Measurements from ENCODE around the gene INPP5B.
A peak's percentile ranks its signal among the peaks of the same experiment; 100 is the strongest.

Gene INPP5B

GRCh38 chr1:37859507-37860345, 87.1 kb downstream of the INPP5B start, which contains the start of gene MTF1:
MTF1 (minus strand) TSS chr1:37859592; CDS start chr1:37857658, 1,934 bp downstream.
- peaks cover 2% of the 10 kb centered on the region for H3K36me3 ChIP-seq (replicated peaks; ENCODE audit: low read depth, low read length)
- TF ChIP-seq EZH2phosphoT487 (IDR thresholded peaks at IDR 0.05; ENCODE audit: low read depth) = no peak
- TF ChIP-seq, protein P1, sequence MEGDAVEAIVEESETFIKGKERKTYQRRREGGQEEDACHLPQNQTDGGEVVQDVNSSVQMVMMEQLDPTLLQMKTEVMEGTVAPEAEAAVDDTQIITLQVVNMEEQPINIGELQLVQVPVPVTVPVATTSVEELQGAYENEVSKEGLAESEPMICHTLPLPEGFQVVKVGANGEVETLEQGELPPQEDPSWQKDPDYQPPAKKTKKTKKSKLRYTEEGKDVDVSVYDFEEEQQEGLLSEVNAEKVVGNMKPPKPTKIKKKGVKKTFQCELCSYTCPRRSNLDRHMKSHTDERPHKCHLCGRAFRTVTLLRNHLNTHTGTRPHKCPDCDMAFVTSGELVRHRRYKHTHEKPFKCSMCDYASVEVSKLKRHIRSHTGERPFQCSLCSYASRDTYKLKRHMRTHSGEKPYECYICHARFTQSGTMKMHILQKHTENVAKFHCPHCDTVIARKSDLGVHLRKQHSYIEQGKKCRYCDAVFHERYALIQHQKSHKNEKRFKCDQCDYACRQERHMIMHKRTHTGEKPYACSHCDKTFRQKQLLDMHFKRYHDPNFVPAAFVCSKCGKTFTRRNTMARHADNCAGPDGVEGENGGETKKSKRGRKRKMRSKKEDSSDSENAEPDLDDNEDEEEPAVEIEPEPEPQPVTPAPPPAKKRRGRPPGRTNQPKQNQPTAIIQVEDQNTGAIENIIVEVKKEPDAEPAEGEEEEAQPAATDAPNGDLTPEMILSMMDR (IDR thresholded peaks at IDR 0.05; ENCODE audit: low read depth, low read length) = peak; percentile 74
- peak within 1 kb of the TSS; percentile 92 for H3K4me2 ChIP-seq (ENCODE audit: low read length)
- H3K79me2 ChIP-seq (ENCODE audit: low read length) = peaks cover 20% of the 10 kb centered on the region
- peak within 1 kb of the TSS; percentile 95 for H3K9ac ChIP-seq (ENCODE audit: low read length)
- peak within 1 kb of the TSS; percentile 73 for H3K27ac ChIP-seq (ENCODE audit: low read length)
- H3K4me3 ChIP-seq (ENCODE audit: low read length) = peak within 1 kb of the TSS; percentile 98
- H3K9me3 ChIP-seq (ENCODE audit: insufficient read depth, low read length) = no peaks in the 10 kb centered on the region
- peaks cover 13% of the 10 kb centered on the region for H3K4me1 ChIP-seq (ENCODE audit: low read length)
- peak within 1 kb of the TSS; percentile 61 for H2AFZ ChIP-seq (ENCODE audit: low read depth, low read length)
- no peaks in the 10 kb centered on the region for H4K20me1 ChIP-seq (ENCODE audit: insufficient read depth, low read length)
- H3K27me3 ChIP-seq (ENCODE audit: low read depth, low read length) = no peaks in the 10 kb centered on the region

GRCh38 chr1:37858931-37859506, 87.8 kb downstream of the INPP5B start:
- Histone ChIP-seq H3K4me2 (ENCODE audit: low read length) (peak overlapping the region; percentile 92), H3K4me1 (ENCODE audit: low read length) (peaks cover 13% of the 10 kb centered on the region), H3K9me3 (ENCODE audit: insufficient read depth, low read length) (no peaks in the 10 kb centered on the region), H3K9ac (ENCODE audit: low read length) (peak overlapping the region; percentile 95), H3K4me3 (ENCODE audit: low read length) (peak overlapping the region; percentile 98), H3K27me3 (ENCODE audit: low read depth, low read length) (no peaks in the 10 kb centered on the region), H2AFZ (ENCODE audit: low read depth, low read length) (peak overlapping the region; percentile 61), H4K20me1 (ENCODE audit: insufficient read depth, low read length) (no peaks in the 10 kb centered on the region), H3K27ac (ENCODE audit: low read length) (no peak overlapping the region), H3K79me2 (ENCODE audit: low read length) (peaks cover 20% of the 10 kb centered on the region), H3K36me3 (replicated peaks; ENCODE audit: low read depth, low read length) (peaks cover under 1% of the 10 kb centered on the region)
- no peak for TF ChIP-seq EZH2phosphoT487 (IDR thresholded peaks at IDR 0.05; ENCODE audit: low read depth)
- TF ChIP-seq, protein P1 (IDR thresholded peaks at IDR 0.05; ENCODE audit: low read depth, low read length) = no peak

DNA sequence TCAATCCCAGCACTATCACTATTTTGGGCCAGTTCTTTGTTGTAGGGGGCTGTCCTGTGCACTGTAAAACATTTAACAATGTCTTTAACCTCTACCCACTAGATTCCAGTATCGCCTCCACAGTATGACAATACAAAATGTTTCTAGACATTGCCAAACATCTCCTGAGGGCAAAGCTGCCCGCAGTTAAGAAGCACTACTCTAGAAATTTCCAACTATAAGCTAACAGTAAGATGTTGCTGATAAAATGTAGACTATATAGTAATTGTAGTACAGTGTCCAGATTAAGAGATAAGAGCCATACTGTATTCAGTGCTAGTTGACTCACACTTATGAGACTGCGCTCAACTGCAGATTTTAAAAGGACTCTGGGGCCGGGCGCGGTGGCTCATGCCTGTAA, 92.4 kb downstream of the INPP5B start:
- H3K9me3 ChIP-seq (ENCODE audit: insufficient read depth, low read length) = no peaks in the 10 kb centered on the region
- no peak for TF ChIP-seq EZH2phosphoT487 (IDR thresholded peaks at IDR 0.05; ENCODE audit: low read depth)
- TF ChIP-seq, protein P1 (IDR thresholded peaks at IDR 0.05; ENCODE audit: low read depth, low read length) = no peak
- peaks cover 56% of the 10 kb centered on the region for H3K79me2 ChIP-seq (ENCODE audit: low read length)
- H3K4me2 ChIP-seq (ENCODE audit: low read length) = no peak overlapping the region
- H3K36me3 ChIP-seq (replicated peaks; ENCODE audit: low read depth, low read length) = peaks cover 3% of the 10 kb centered on the region
- no peaks in the 10 kb centered on the region for H4K20me1 ChIP-seq (ENCODE audit: insufficient read depth, low read length)
- peaks cover 11% of the 10 kb centered on the region for H3K4me1 ChIP-seq (ENCODE audit: low read length)
- H2AFZ ChIP-seq (ENCODE audit: low read depth, low read length) = no peak overlapping the region
- H3K27me3 ChIP-seq (ENCODE audit: low read depth, low read length) = no peaks in the 10 kb centered on the region
- H3K4me3 ChIP-seq (ENCODE audit: low read length) = no peak overlapping the region
- no peak overlapping the region for H3K27ac ChIP-seq (ENCODE audit: low read length)
- no peak overlapping the region for H3K9ac ChIP-seq (ENCODE audit: low read length)

GRCh38 chr1:37853157-37853556, 93.7 kb downstream of the INPP5B start:
- H3K27ac ChIP-seq (ENCODE audit: low read length) = no peak overlapping the region
- peaks cover 55% of the 10 kb centered on the region for H3K79me2 ChIP-seq (ENCODE audit: low read length)
- H3K4me2 ChIP-seq (ENCODE audit: low read length) = no peak overlapping the region

More at GRCh38 chr1:37853157-37853556, 93.7 kb downstream of the INPP5B start:
- Histone ChIP-seq H3K9ac (ENCODE audit: low read length) (no peak overlapping the region), H3K27me3 (ENCODE audit: low read depth, low read length) (no peaks in the 10 kb centered on the region), H3K4me3 (ENCODE audit: low read length) (no peak overlapping the region), H4K20me1 (ENCODE audit: insufficient read depth, low read length) (no peaks in the 10 kb centered on the region), H3K4me1 (ENCODE audit: low read length) (peaks cover 9% of the 10 kb centered on the region), H3K9me3 (ENCODE audit: insufficient read depth, low read length) (no peaks in the 10 kb centered on the region), H3K36me3 (replicated peaks; ENCODE audit: low read depth, low read length) (peaks cover 3% of the 10 kb centered on the region), H2AFZ (ENCODE audit: low read depth, low read length) (no peak overlapping the region)
- no peak for TF ChIP-seq EZH2phosphoT487 (IDR thresholded peaks at IDR 0.05; ENCODE audit: low read depth)
- TF ChIP-seq, protein P1 (IDR thresholded peaks at IDR 0.05; ENCODE audit: low read depth, low read length) = no peak
